Large intestine (tissue), 3 donors: ENCODE measurements around the gene IFNL1. TPM values are rescaled to one million over a fixed set of nuclear protein-coding genes. Genes with fewer than 3 reads are reported as not detected.

Source experiments
- DNase-seq, 2 donors: peaks; one replicate each; pipeline versions ENCODE4 v3.0.0 to v3.0.0-alpha.2; 2013
- H3K27ac ChIP-seq: one replicate; pipeline ENCODE4 v1.5.1; 2013; ENCODE audit warnings: low read length
- H3K27me3 ChIP-seq: 2 replicates; pipeline ENCODE4 v1.6.1; 2013; ENCODE audit warnings: low read length; ENCODE audit not compliant: control insufficient read depth, insufficient read depth
- H3K36me3 ChIP-seq: 2 replicates; pipeline ENCODE4 v1.6.1; 2013; ENCODE audit warnings: low read length; ENCODE audit not compliant: control insufficient read depth, insufficient read depth
- H3K4me1 ChIP-seq: one replicate; pipeline ENCODE4 v1.6.1; 2013; ENCODE audit warnings: low read length; ENCODE audit not compliant: control insufficient read depth, insufficient read depth
- H3K4me3 ChIP-seq: one replicate; pipeline ENCODE4 v1.5.1; 2013; ENCODE audit warnings: low read length
- H3K9me3 ChIP-seq: one replicate; pipeline ENCODE4 v1.6.1; 2013; ENCODE audit warnings: mild to moderate bottlenecking, low read depth, low read length, moderate library complexity; ENCODE audit not compliant: control insufficient read depth
- WGBS: methylation state at CpG from one replicate; pipeline ENCODE4 v1.1.5; 2013; ENCODE audit warnings: low lambda C conversion rate; ENCODE audit not compliant: insufficient coverage; 5-methylcytosine and 5-hydroxymethylcytosine counted together
- polyA plus RNA-seq: library from polyadenylated mRNA; unstranded; fragments of 120-200 nt; gene quantifications from one replicate; pipeline ENCODE4 v1.2.1, GENCODE V29; 2013

Gene IFNL1
- polyA plus RNA-seq, 1 donor = 0.06 TPM

DNA sequence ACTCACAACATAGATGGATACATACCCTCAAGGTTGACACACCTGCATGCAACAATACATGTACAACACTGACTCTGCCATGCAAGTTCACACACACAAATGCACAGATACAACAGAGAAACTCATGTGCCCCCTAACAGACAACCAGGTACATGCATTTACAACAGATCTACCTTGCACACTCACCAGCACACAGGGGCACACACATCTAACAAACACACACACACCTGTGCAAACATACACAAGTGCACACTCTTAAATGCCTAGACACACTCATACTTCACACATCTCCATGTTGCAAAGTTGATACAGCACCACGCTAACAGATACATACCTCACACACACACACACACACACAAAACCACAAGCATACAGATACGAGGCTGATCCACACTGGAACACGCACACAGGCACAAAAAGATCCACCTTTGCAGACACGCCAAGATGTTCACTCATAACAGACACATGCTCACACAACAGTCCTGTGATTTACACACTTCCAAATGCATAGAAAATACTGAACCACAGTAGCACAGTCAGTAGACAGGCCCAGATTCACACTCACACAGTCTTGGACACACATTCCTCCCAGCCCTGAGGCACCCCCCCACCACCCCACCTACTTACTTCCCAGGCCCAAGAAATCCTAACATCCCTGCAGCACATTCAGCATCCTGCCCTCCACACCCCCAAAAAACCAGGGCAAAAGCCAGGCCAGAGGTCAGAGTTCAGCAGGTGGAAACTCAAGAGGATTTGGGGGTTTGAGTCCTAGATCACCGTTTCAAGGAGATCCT lies 23.1 kb downstream of the IFNL1 start:
- WGBS = no CpG with 5 or more reads among the region's 5 CpGs
- no peaks in the 10 kb centered on the region for H3K36me3 ChIP-seq
- peaks cover 20% of the 10 kb centered on the region for H3K27me3 ChIP-seq
- H3K9me3 ChIP-seq = peaks cover 7% of the 10 kb centered on the region
- no peak overlapping the region for H3K27ac ChIP-seq
- no peak overlapping the region for H3K4me3 ChIP-seq
- DNase-seq = no peak
- peaks cover 4% of the 10 kb centered on the region for H3K4me1 ChIP-seq

DNA sequence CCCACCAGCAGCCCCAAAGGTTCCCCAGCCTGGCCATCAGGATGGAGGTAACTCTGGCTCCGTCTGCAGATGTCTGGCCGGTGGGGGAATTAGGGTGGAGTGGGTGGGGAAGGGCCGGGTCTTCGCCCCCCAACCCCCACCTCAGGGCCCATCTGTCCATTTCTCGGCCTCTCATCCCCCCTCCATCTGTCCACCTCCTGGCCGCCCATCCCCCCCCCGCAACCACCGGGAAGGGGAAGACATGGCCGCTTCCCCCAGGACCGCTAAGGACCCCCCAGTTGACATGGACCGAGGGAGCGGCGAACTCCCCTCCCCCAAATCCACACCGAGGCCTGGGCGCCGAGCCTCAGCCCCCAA lies 23.7 kb downstream of the IFNL1 start:
- Histone ChIP-seq H3K4me3 (peak overlapping the region; percentile 46), H3K4me1 (peaks cover 4% of the 10 kb centered on the region), H3K36me3 (no peaks in the 10 kb centered on the region), H3K9me3 (peaks cover 4% of the 10 kb centered on the region), H3K27me3 (peaks cover 20% of the 10 kb centered on the region), H3K27ac (no peak overlapping the region)
- no peak for DNase-seq
- WGBS = no CpG with 5 or more reads among the region's 16 CpGs

DNA sequence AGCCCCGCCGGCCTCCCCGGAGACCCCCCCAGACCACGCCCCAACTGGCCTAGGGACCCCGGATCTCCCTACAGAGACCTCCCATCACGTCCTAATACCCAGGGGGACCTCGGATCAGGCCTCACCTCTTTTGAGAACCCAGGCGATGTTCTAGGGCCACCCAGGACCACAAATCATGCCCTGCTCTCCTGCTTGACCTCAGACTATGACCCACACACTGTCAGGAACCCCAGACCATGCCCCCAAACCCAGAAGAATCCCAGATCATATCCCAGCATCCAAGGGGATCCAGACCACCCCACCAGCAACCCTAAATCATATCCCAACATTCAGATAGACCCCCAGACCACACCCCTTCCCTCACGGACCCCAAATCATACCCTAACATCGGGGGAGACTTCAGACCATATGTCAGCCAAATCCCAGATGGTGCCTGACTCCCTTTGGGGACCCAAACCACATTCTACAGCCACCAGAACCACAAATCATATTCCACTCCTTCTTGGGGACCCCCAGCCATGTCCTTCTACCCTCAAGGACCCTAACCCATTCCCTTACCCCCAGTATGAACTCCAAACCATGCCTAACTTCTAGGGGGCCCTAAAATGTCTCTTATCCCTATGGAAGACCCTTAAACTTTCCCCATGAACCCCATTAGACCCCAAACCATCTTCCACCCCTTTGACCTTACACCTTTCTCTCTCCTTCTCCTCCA lies 25.1 kb downstream of the IFNL1 start:
- Histone ChIP-seq H3K9me3 (no peaks in the 10 kb centered on the region), H3K27ac (no peak overlapping the region), H3K4me1 (peaks cover 4% of the 10 kb centered on the region), H3K4me3 (no peak overlapping the region), H3K36me3 (no peaks in the 10 kb centered on the region), H3K27me3 (peaks cover 20% of the 10 kb centered on the region)
- no peak for DNase-seq
- no CpG with 5 or more reads among the region's 10 CpGs for WGBS

DNA sequence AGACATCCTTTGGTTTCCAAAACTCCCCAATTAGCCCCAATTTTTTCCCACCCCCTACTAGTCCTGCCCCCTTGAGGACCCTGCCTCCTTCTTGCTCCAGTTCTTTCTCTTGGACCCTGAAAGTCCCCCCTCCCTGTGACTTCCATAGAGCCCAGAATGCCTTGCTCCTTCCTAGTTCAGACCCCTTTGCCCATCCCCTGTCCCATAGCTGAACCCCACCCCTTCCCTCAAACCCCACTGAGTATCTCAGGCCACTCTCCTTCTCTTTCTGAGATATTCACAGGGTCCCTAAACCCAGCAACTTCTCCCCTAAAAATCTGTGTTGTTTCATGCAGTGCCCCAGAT lies 25.6 kb downstream of the IFNL1 start:
- no peaks in the 10 kb centered on the region for H3K9me3 ChIP-seq
- no peak for DNase-seq
- peaks cover 20% of the 10 kb centered on the region for H3K27me3 ChIP-seq
- peaks cover 4% of the 10 kb centered on the region for H3K4me1 ChIP-seq
- H3K27ac ChIP-seq = no peak overlapping the region
- no peaks in the 10 kb centered on the region for H3K36me3 ChIP-seq
- H3K4me3 ChIP-seq = no peak overlapping the region

DNA sequence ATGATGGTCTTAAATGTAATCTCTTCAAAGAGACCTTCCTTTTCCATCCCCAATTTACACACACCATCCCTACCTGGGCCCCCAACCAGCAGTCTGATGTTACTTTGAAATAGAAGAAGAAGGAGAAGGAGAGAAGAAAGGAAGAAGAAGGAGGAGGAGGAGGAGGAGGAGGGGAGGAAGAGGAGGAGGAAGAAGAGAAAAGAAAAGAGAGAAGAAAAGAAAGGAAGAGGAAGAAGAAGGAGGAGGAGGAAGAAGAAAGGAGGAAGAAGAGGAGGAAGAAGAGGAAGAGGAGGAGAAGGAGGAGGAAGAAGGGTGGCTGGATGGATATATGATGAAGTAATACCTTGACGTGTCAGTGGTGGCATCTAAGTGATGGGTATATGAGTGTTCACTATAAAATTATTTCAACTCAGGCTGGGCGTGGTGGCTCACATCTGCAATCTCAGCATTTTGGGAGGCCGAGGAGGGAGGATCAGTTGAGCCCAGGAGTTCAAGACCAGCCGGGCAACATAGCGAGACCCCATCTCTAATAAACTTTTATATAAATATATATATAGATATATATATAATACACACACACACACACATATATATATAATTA lies 28.1 kb downstream of the IFNL1 start:
- Histone ChIP-seq H3K36me3 (no peaks in the 10 kb centered on the region), H3K27ac (no peak overlapping the region), H3K9me3 (no peaks in the 10 kb centered on the region), H3K4me1 (peaks cover 4% of the 10 kb centered on the region), H3K4me3 (no peak overlapping the region), H3K27me3 (peaks cover 16% of the 10 kb centered on the region)
- no peak for DNase-seq
- 80% methylated on average over 2 of the region's 5 CpGs for WGBS

DNA sequence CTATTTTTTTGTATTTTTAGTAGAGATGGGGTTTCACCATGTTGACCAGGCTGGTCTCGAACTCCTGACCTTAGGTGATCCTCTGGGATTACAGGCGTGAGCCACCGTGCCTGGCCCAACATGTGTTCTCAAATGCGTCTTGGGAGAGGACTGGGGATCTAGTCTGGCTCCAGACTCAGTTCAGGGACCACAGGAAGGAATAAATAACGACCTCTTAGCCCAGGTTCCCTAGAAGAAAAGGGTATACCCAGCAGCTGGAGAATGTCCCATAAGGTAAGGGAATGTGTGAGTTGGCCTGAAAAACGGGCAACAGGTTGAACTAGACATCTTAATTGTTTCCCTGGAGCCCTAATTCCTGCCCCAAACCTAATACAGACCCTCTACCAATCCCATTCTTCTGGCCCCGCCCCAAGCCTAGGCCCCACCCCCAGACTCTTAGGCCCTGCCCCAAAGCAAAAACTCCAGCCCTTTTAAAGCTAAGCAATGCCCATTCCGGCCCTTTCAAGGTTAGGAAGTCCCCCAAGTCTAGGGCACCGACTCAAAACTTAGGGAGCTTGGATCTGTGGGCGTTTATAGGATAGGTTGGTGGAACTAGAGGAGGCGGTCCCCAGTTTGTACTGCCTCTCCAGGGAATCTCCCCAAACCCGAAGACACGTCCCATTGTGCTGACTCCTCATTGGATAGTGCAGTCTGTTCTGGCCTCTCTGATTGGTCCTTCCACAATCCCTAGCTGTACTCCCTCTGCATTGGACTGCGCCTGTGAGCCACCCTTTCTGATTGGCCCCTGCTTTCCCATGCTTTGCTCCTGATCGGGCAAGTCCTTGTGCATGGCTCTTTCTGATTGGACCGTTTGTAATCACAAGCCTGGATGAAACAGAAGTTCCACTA lies 29.8 kb downstream of the IFNL1 start:
- Histone ChIP-seq H3K4me1 (peaks cover 3% of the 10 kb centered on the region), H3K27ac (no peak overlapping the region), H3K9me3 (no peaks in the 10 kb centered on the region), H3K36me3 (no peaks in the 10 kb centered on the region), H3K4me3 (no peak overlapping the region), H3K27me3 (peaks cover 6% of the 10 kb centered on the region)
- no peak for DNase-seq
- no CpG with 5 or more reads among the region's 16 CpGs for WGBS

DNA sequence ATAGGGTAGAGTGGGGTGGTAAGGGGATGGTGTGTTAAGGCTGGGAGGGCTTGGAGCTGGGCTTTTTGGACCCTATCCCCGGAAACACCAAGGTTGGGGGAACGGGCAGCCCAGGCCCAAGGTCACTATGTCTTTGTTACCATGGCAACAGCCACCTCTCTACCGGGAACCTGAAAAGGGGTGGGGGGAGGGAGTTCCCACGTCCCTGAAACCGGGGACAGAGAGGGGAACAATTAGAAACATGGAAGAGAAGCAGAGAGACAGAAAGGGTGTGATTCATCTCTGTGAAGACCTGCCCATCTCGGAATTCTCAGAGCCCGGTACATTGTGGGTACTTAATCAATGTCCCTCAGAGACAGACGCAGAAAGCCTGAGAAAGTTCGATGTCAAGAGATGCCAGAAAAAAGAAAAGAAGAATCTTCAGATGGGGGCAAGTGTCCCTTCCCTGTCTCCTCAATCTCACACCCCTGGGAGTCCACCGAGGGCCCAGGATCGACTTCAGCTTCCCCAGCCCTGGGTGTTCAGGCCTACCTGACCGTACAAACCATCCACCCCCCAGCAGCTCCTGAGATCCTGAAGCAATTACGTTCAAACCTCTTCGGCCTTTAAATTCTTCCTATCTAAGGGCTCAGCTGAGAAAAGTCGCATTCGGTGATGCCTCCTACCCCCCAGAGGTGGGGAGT lies 31.3 kb downstream of the IFNL1 start:
- WGBS = 100% methylated on average over 1 of the region's 16 CpGs
- peaks cover 3% of the 10 kb centered on the region for H3K27me3 ChIP-seq

DNA sequence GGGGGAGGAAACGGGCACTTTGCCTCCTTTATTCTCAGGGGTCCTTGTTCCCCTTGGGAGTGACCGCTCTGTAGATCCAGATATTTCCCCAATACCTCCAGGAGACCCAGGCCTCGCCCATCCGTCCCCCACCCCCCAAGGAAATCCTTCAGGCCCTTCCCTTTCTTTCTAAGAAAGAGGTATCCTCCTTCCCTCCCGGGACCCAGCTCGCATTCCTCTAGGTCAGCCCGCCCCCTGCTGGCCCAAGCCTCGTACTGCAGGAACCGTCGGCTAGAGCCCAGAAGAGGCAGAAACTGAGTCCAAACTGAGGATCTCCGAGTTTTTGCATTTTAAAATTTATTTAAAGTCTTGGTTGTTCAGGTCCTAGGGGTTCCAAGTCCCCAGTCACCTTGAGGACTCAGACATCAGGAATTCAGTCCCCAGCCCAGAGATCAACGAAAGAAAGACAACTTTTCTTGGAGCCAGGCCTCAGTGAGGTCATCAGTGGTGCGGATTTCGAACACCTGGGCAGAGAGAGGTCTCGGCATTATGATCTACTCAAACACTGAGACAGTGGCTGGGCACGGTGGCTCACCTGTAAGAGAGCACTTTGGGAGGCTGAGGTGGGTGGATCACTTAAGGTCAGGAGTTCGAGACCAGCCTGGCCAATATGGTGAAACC lies 32.0 kb downstream of the IFNL1 start:
- WGBS = no CpG with 5 or more reads among the region's 17 CpGs
- H3K4me1 ChIP-seq = peaks cover 6% of the 10 kb centered on the region

More for the DNA sequence above, 31.3 kb downstream of the IFNL1 start:
- Histone ChIP-seq H3K4me3 (no peak overlapping the region), H3K9me3 (no peaks in the 10 kb centered on the region), H3K27ac (no peak overlapping the region), H3K36me3 (no peaks in the 10 kb centered on the region), H3K4me1 (peaks cover 6% of the 10 kb centered on the region)
- DNase-seq = no peak

DNA sequence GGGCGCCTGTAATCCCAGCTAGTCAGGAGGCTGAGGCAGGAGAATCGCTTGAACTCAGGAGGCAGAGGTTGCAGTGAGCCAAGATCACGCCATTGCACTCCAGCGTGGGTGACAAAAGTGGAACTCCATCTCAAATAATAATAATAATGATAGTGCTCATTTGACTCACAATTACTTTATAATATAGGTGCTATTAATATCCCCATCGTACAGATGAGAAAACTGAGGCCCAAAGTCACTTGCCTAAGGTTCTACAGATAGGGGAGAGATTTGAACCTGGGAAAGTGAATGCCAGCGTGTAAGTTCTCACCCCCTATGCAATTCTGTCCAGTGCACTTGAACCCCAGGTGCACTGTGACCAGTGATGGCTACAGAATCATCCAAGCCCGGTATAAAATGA lies 33.7 kb downstream of the IFNL1 start:
- peaks cover 6% of the 10 kb centered on the region for H3K4me1 ChIP-seq
- no peaks in the 10 kb centered on the region for H3K9me3 ChIP-seq
- no peak for DNase-seq
- no peak overlapping the region for H3K4me3 ChIP-seq
- no peaks in the 10 kb centered on the region for H3K36me3 ChIP-seq
- WGBS = no CpG with 5 or more reads among the region's 7 CpGs
- H3K27ac ChIP-seq = no peak overlapping the region
- H3K27me3 ChIP-seq = no peaks in the 10 kb centered on the region

More for the DNA sequence above, 32.0 kb downstream of the IFNL1 start:
- Histone ChIP-seq H3K4me3 (no peak overlapping the region), H3K36me3 (no peaks in the 10 kb centered on the region), H3K9me3 (no peaks in the 10 kb centered on the region), H3K27ac (no peak overlapping the region), H3K27me3 (peaks cover 3% of the 10 kb centered on the region)
- peak in 1 of 2 donors; percentile 53 for DNase-seq
